Skin epidermis (tissue), 12 donors: ENCODE measurements around the gene TPST1.
"Not testable (repeated sequence)": the region's sequence is repeated elsewhere in the genome, so short reads cannot be mapped to it uniquely, and the experiment has no call there.

Source experiments
- H3K27ac ChIP-seq, 21 experiments: fragments of 200-600 bp; sonication (generic) in 11 of 21; one replicate each; pipeline ENCODE4 v1.5.0; 2020; ENCODE audit warnings: mild to moderate bottlenecking in 3 of 21, inconsistent platforms in 2 of 21, moderate library complexity in 2 of 21
- H3K4me3 ChIP-seq, 7 experiments: fragments of 200-600 bp; sonication (generic) in 2 of 7; one replicate each; pipeline ENCODE4 v1.5.0; 2020; ENCODE audit warnings: inconsistent platforms in 2 of 7, mild to moderate bottlenecking in 2 of 7, moderate library complexity in 1 of 7

TPST1 gene

DNA sequence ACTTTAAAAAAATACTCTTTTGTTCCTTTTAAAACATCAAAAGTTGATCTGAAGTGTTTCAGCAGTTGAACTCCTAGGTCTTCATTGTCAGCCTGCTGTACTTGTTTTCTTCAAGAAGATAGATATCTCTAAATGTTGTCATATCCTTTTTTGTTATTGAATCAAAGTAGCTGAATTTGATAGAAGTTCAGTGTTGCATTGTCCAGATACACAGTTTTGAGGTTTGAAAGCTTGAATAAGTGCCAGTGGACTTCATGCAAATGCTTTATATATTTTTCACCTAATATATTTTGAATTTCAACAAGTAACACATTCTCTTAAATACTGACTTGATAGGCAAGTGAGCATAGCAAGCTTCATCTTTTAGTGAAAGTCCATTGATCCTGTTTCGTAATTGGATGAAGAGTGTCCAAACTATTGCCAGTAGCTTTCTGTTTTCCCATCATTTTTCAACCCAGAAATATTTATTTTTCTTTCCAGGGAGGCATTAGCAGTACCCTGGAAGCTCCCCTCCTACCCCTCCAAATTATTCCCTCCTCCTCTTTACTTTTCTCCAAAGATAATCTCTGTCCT, 114.4 kb downstream of the TPST1 start:
- no peak overlapping the region for H3K4me3 ChIP-seq
- no peak overlapping the region for H3K27ac ChIP-seq

DNA sequence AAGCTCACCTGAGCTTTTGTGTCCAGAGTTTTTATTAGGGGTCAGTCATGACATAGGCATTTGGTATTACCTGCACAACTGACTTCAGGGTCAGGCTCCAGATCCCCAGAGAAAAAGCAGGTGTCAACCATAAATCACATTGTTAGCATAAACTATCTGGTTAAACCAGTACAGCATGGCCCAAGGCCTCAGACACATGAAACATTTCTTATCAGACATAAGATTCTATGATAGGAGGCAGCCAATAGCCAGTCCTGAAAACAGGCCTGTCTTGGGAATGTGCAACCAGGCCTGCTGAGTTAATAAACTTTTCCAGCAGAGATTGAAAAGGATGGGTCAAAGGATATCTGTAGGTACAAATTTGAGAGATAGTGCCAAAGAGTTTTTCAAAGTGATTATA, 116.1 kb downstream of the TPST1 start:
- peak overlapping the region in 1 of 21 experiments; percentile 24 for H3K27ac ChIP-seq
- H3K4me3 ChIP-seq, result no peak overlapping the region

- Histone ChIP-seq H3K27ac (no peak overlapping the region), H3K4me3 (no peak overlapping the region)
Observed at GRCh38 chr7:66323114-66323796, 118.1 kb downstream of the TPST1 start.

GRCh38 chr7:66324985-66325384, 119.9 kb downstream of the TPST1 start:
- not testable (repeated sequence) for H3K4me3 ChIP-seq, H3K27ac ChIP-seq

GRCh38 chr7:66326501-66327215, 121.5 kb downstream of the TPST1 start:
- Histone ChIP-seq H3K4me3 (no peak overlapping the region), H3K27ac (no peak overlapping the region)

DNA sequence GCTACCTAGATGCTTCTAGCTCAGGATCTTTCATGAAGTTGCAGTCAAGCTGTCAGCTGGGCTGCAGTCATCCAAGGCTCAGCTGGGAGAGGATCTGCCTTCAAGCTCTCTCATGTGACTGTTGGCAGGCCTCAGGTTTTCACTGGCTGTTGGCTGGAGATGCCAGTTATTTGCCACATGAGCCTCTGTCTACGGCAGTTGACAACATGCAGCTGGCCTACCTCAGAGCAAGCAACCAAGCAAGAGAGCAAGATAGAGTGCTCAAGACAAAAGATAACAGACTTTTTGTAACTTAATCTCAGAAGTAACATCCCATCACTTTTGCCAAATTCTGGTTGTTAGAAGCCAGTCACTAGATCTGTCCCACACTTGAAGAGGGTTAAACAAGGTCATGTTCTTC, 125.8 kb downstream of the TPST1 start:
- H3K27ac ChIP-seq, result peak overlapping the region in 3 of 21 experiments; percentile 10 to 34 (median 24)
- no peak overlapping the region for H3K4me3 ChIP-seq

DNA sequence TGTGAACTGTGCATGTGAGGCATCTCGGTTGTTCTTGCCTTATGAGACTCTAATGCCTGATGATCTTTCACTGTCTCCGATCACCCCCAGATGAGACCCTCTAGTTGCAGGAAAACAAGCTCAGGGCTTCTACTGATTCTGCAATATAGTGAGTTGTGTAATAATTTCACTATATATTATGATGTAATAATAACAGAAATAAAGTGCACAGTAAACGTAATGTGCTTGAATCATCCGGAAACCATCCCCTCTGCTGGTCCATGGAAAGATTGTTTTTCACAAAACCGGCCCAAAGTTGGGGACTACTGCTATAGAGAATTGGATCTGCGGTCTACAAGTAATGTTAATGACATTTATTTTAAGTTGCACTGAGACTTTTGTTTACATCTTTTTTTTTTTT, 126.7 kb downstream of the TPST1 start:
- Histone ChIP-seq H3K27ac (peak overlapping the region in 1 of 21 experiments; percentile 46), H3K4me3 (no peak overlapping the region)

DNA sequence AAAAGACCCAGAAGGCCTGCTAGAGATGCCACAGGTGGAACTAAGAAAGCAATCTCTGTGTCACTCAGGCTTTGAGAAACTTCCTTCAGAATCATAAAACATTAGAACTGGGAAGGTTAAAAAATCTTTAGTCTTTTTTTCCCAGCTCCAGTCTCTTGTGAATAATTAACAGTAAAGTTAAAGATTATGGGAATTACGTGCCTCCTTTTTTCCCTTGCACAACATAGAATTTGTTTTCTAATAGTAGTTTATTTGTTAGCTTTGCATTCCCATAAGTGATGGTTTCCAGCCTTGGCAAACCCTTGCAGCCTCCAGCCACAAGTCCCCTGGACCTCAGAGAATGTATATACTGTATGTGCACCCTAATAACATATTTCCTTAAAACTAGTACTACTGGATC, 128.3 kb downstream of the TPST1 start:
- no peak overlapping the region for H3K4me3 ChIP-seq
- no peak overlapping the region for H3K27ac ChIP-seq

- H3K27ac ChIP-seq, result no peak overlapping the region
- no peak overlapping the region for H3K4me3 ChIP-seq
Observed at GRCh38 chr7:66335318-66335717, 130.2 kb downstream of the TPST1 start.

GRCh38 chr7:66336760-66337159, 131.6 kb downstream of the TPST1 start:
- Histone ChIP-seq H3K27ac (no peak overlapping the region), H3K4me3 (no peak overlapping the region)

- H3K27ac ChIP-seq, result no peak overlapping the region
Observed at GRCh38 chr7:66339141-66339540, 134.0 kb downstream of the TPST1 start.

DNA sequence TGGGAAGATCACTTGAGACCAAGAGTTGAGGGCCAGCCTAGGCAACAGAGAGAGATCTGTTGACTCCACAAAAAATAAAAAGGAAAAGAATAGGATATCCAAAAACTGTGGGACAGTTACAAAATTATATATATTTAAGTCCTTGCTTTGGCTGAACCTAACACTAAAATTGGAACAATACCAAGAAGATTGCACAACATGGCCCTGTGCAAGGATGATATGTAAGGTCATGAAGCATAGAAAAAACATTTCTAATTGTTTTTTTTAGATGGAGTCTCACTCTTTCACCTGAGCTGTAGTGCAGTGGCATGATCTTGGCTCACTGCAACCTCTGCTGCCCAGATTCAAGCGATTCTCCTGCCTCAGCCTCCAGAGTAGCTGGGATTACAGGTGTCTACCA, 139.0 kb downstream of the TPST1 start:
- Histone ChIP-seq H3K4me3 (no peak overlapping the region), H3K27ac (no peak overlapping the region)

More at GRCh38 chr7:66339141-66339540, 134.0 kb downstream of the TPST1 start:
- H3K4me3 ChIP-seq, result no peak overlapping the region

DNA sequence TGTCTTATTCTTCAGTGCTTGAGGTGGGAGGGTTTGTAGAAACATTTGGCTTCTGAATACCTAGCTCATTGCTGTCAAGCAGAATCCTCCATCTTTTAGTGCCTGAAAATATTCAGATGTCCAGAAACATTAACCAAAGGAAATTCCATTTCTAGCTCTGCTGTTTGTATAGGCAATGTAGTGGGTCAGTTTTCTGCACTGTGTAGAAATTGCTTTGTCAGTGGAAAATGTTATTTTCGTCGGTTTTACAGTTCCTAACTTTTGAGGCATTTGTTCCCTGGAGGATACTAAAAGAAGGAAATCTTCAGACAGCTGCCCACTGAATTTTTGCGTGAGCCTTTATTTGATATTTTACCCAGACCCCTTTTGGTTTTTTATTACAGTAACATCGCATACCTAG, 143.4 kb downstream of the TPST1 start:
- Histone ChIP-seq H3K27ac (peak overlapping the region in 4 of 21 experiments; percentile 30 to 57 (median 46)), H3K4me3 (no peak overlapping the region)

DNA sequence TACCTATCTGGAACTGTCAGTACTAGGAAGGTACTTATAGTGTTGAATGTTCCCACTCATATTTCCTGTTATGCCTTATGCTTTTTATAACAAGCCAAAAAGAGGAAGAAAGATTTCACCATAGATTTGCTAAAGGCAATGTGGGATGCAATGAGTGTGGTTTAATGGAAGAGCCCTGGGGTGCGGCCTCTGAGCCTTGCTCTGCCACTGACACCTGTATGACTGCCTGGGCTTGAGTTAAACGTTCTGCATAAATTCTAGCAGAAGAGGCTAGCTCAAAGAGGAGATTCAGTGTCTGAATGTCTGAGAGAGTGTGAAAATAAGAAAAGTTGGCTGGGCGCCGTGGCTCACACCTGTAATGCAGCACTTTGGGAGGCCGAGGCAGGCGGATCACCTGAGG, 143.8 kb downstream of the TPST1 start:
- H3K27ac ChIP-seq, result peak overlapping the region in 8 of 21 experiments; percentile 16 to 63 (median 48)
- no peak overlapping the region for H3K4me3 ChIP-seq

DNA sequence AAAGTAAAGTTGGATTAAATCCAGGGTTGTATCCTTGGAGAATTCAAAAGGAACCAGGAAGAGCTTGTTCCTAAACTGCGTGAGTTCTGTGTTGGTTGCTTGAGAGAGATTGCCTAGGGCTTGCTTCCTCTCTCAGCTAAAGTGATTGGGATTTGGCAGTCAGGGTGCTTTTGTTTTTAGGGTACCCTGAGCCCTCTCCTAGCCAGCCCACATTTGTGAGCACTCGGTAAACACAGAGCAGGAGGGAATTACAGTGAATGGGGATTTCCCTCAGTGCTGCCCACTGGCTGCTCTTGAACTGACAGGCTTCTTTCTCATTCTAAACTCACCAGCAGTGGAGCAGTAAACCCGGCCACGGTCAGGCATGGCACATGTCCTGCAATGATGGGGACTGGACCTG, 146.9 kb downstream of the TPST1 start:
- peak overlapping the region in 5 of 21 experiments; percentile 0 to 64 (median 26) for H3K27ac ChIP-seq

DNA sequence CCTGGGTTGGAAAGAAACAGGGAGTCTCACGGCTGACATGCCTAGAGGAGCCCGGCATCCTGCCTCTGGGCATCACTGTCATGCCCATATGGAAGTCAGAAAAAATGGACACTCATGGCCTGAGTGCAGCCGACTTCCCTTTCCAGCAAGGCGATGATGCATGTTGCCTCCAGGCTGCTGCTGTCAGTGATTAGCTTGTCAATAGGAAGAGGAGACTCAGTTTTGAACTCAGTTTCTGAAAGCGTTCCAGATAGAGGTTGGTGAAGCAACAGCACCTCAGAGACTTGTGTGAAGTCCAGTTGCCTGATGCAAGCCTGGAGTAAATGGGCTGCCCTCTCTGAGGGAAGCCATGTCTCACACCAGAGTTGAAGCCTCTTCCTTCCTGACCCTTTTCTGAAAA, 148.4 kb downstream of the TPST1 start:
- Histone ChIP-seq H3K27ac (peak overlapping the region in 1 of 21 experiments; percentile 25), H3K4me3 (no peak overlapping the region)

More for the DNA sequence above, 146.9 kb downstream of the TPST1 start:
- no peak overlapping the region for H3K4me3 ChIP-seq

DNA sequence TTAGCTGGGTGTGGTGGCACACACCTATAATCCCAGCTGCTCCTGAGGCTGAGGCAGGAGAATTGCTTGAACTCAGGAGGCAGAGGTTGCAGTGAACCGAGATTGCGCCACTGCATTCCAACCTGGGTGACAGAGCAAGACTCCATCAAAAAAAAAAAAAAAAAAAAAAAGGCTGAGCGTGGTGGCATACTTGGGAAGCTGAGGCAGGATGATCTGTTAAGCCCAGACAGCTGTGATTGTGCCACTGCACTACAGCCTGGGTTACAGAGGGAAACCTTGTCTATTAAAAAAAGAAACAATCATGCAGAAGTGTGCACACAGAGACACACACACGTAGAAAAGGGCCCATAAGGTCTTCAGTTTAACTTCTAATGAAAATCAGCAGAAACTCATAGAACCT, 150.6 kb downstream of the TPST1 start:
- H3K27ac ChIP-seq, result peak overlapping the region in 15 of 21 experiments; percentile 0 to 73 (median 49)
- no peak overlapping the region for H3K4me3 ChIP-seq

DNA sequence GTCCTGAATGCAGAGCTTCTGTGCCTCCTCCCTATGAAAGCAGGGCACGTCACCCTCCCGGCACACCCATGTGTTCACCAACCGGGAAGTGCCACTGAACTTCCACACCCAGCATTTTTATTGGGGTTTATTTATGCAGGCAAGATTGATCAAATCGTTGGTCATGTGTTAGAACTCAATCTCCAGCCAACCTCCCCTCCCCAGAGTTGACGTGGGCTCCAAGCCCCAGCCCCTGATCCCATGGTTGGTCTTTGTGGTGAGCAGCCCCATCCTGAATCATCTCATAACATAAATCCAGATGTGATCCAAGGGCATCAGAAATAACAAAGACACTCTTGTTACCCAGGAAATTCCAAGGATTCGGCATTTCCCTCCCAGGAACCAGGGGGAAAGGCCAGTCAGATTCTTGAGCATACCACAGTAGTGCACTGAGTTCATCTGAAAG, 151.2 kb downstream of the TPST1 start:
- H3K4me3 ChIP-seq, result no peak overlapping the region
- H3K27ac ChIP-seq, result peak overlapping the region in 16 of 21 experiments; percentile 0 to 73 (median 48)

- Histone ChIP-seq H3K27ac (peak overlapping the region in 11 of 21 experiments; percentile 0 to 73 (median 49)), H3K4me3 (no peak overlapping the region)
Observed at GRCh38 chr7:66357087-66357486, 152.0 kb downstream of the TPST1 start.

DNA sequence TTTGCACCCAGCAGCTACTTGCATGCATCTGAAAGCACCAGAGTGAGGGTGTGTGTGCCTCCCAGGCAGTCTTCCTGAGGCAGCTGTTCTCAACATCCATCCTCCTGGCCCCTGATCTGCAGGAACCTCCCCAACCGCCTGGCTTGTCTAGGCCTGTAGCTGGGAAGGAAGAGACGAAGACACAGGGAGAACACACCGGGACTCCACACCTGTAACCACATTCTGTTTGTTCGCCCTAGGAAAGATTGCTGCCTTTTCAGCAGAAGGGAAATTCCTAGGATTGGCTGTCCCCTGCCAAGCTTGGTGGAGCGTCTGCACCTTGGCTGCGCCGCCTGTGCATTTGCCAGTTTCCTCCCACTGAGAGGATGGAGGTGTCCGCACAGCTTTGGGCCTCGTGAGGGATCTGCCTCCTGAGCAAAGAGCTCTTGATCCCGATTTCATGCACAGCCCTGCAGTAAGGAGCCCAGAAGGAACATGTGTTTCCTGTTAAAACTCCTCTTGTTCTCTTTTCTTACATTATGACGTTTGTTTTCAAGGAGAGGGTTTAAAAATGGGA, 154.6 kb downstream of the TPST1 start:
- Histone ChIP-seq H3K4me3 (no peak overlapping the region), H3K27ac (peak overlapping the region in 12 of 21 experiments; percentile 15 to 73 (median 38))
